HepG2 (cell line): ENCODE measurements around the gene SNX21. TPM values are rescaled to one million over a fixed set of nuclear protein-coding genes. Genes with fewer than 3 reads are reported as not detected.

ENCODE experiments used
- ETV5 ChIP-seq: IDR thresholded peaks from 2 replicates; pipeline ENCODE4 v1.6.1; 2018; ENCODE audit warnings: missing biosample characterization, missing genetic modification reagents, inconsistent platforms, borderline replicate concordance
- GFI1 ChIP-seq: sonication (generic); formaldehyde crosslinking; IDR thresholded peaks from 2 replicates; pipeline ENCODE4 v1.5.0; 2020; ENCODE audit warnings: missing genetic modification reagents, mild to moderate bottlenecking, borderline replicate concordance
- KAT8 ChIP-seq: IDR thresholded peaks from 2 replicates; pipeline ENCODE4 v1.6.1; 2016; ENCODE audit warnings: missing genetic modification reagents, missing compliant biosample characterization
- LCORL ChIP-seq, 2 experiments: fragments of 450-650 bp in 1 of 2; sonication (generic) in 1 of 2; formaldehyde crosslinking in 1 of 2; IDR thresholded peaks; 2 replicates each; pipeline versions ENCODE4 v1.5.0 to v1.6.1; 2017 to 2020; ENCODE audit warnings: antibody characterized with exemption in 1 of 2, missing genetic modification reagents in 1 of 2
- MED1 ChIP-seq: sonication (generic); formaldehyde crosslinking; IDR thresholded peaks from 2 replicates; pipeline ENCODE4 v1.4.0; 2020; ENCODE audit warnings: missing genetic modification reagents
- NCOA1 ChIP-seq: sonication (generic); formaldehyde crosslinking; IDR thresholded peaks from 2 replicates; pipeline ENCODE4 v1.9.0; 2021; ENCODE audit warnings: missing genetic modification reagents
- RBAK ChIP-seq: sonication (generic); formaldehyde crosslinking; IDR thresholded peaks from 2 replicates; pipeline ENCODE4 v1.5.1; 2020; ENCODE audit warnings: mild to moderate bottlenecking, missing genetic modification reagents
- SOX13 ChIP-seq, 3 experiments: fragments of 450-650 bp in 1 of 3; sonication (generic) in 1 of 3; formaldehyde crosslinking in 1 of 3; IDR thresholded peaks in 2 of 3; conservative IDR thresholded peaks in 1 of 3; 2 replicates each; pipeline versions ENCODE4 v1.5.0 to v1.6.1; 2016 to 2020; ENCODE audit warnings: antibody characterized with exemption in 1 of 3, mild to moderate bottlenecking in 1 of 3, missing compliant biosample characterization in 1 of 3, missing genetic modification reagents in 1 of 3, moderate library complexity in 1 of 3
- ZBTB7A ChIP-seq: sonication (generic); formaldehyde crosslinking; IDR thresholded peaks from 2 replicates; pipeline ENCODE4 v1.8.0; 2022; ENCODE audit warnings: mild to moderate bottlenecking, missing genetic modification reagents
- ZNF501 ChIP-seq: sonication (generic); formaldehyde crosslinking; IDR thresholded peaks from 2 replicates; pipeline ENCODE4 v1.5.1; 2020; ENCODE audit warnings: mild to moderate bottlenecking, moderate library complexity, missing genetic modification reagents
- ZNF660 ChIP-seq: sonication (generic); formaldehyde crosslinking; IDR thresholded peaks from 2 replicates; pipeline ENCODE4 v1.5.1; 2020; ENCODE audit warnings: mild to moderate bottlenecking, low read depth, missing genetic modification reagents, borderline replicate concordance
- ZNF724P ChIP-seq: sonication (generic); formaldehyde crosslinking; IDR thresholded peaks from 2 replicates; pipeline ENCODE4 v1.8.0; 2022; ENCODE audit warnings: missing genetic modification reagents, borderline replicate concordance
- ZNF850 ChIP-seq: sonication (generic); formaldehyde crosslinking; conservative IDR thresholded peaks from 2 replicates; pipeline ENCODE4 v1.9.0; 2021; ENCODE audit warnings: mild to moderate bottlenecking, missing genetic modification reagents
- ZSCAN30 ChIP-seq: sonication (generic); formaldehyde crosslinking; IDR thresholded peaks from 2 replicates; pipeline ENCODE4 v1.5.0; 2020; ENCODE audit warnings: mild to moderate bottlenecking, missing genetic modification reagents
- polyA plus RNA-seq, 8 experiments: library from polyadenylated mRNA; depleted of rRNA in 3 of 8; stranded (reverse) in 7 of 8; unstranded in 1 of 8; fragments of >200 nt; fragmentation: Illumina TruSeq in 4 of 8; extraction: Trizol in 4 of 8; gene quantifications; 2 replicates each; pipeline versions ENCODE4 v1.2.1 to v1.2.3, GENCODE V29; 2011 to 2016; ENCODE audit warnings: low read depth in 4 of 8, missing spikeins in 1 of 8, mixed read lengths in 1 of 8; ENCODE audit not compliant: insufficient read depth in 1 of 8
- total RNA-seq, 5 experiments: library from RNA; depleted of rRNA; stranded (reverse); fragments of >200 nt; fragmentation: Illumina TruSeq; extraction: Trizol; gene quantifications; 2 replicates each; pipeline ENCODE4 v1.2.3, GENCODE V29; 2016; ENCODE audit warnings: low read depth in 1 of 5

Gene SNX21
- total and polyA plus RNA-seq, 2 of the 13 experiments (the other 11 are each of a cell fraction or from before 2014, with no cell fraction given), result 7.7 to 12.8 TPM

DNA sequence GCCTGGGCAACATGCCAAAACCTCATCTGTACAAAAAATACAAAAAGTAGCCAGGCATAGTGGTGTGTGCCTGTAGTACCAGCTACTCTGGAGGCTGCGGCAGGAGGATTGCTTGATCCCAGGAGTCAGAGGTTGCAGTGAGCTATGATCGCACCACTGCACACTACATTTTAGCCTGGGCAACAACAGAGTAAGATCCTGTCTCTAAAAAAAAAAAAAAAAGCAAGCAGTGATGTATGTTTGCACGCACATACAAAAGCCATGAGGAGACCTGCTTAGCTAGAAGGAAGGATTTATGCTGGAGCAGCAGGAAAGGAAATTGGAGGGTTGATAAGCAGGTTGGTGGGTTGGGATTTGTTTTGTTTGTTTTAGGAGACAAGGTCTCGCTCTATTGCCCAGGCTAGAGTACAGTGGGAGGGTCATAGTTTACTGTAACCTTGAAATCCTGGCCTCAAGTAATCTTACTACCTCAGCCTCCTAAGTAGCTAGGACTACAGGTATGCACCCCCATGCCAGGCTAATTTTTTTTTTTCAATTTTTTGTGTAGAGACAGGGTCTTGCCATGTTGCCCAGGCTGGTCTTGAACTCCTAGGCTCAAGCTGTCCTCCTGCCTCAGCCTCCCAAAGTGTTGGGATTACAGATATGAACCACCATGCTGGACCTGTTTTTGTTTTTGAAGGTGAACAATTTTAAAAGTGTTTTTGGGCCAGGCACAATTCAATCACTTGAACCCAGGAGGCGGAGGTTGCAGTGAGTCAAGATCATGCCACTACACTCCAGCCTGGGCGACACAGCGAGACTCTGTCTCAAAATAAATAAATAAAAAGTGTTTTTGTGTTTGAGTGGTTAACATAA, 27.8 kb downstream of the SNX21 start (continued):
- 0 out of 2 replicates have a peak, but pooled peaks have one; percentile 70 for TF ChIP-seq ZNF850 (CRISPR knock-in tag)
- peak; percentile 82; the same call in 1 of the 2 replicates for TF ChIP-seq GFI1 (CRISPR knock-in tag)
- no peak for TF ChIP-seq ZNF724P (CRISPR knock-in tag)
- TF ChIP-seq ZNF501 (CRISPR knock-in tag), result 0 out of 2 replicates have a peak, but pooled peaks have one; percentile 34
- TF ChIP-seq MED1 (CRISPR knock-in tag), result peak; percentile 41; the same call in 1 of the 2 replicates
- TF ChIP-seq KAT8 (CRISPR knock-in tag), result peak; percentile 44; the same call in 1 of the 2 replicates
- TF ChIP-seq ETV5 (CRISPR knock-in tag), result peak; percentile 31; the same call in 1 of the 2 replicates
- no peak for TF ChIP-seq RBAK (CRISPR knock-in tag)
- TF ChIP-seq SOX13 (IDR thresholded peaks at IDR 0.05), result no peak
- TF ChIP-seq SOX13 (CRISPR knock-in tag; conservative IDR thresholded peaks at IDR 0.05 in 1 of 2, IDR thresholded peaks at IDR 0.05 in 1 of 2), result peak in 1 of 2 experiments; percentile 35; a peak in 1 of 4 replicates
- 0 out of 2 replicates have a peak, but pooled peaks have one; percentile 33 for TF ChIP-seq ZBTB7A (CRISPR knock-in tag)
- no peak for TF ChIP-seq ZNF660 (CRISPR knock-in tag)
- 0 out of 2 replicates have a peak, but pooled peaks have one; percentile 36 for TF ChIP-seq ZSCAN30
- 0 out of 2 replicates have a peak, but pooled peaks have one; percentile 8 for TF ChIP-seq NCOA1 (CRISPR knock-in tag)
- no peak for TF ChIP-seq LCORL (IDR thresholded peaks at IDR 0.05)
- 0 out of 2 replicates have a peak, but pooled peaks have one; percentile 9 for TF ChIP-seq LCORL (CRISPR knock-in tag; IDR thresholded peaks at IDR 0.05)
